Measurements from ENCODE around the gene USP34. TPM values are rescaled to one million over a fixed set of nuclear protein-coding genes. Genes with fewer than 3 reads are reported as not detected.

The USP34 gene
- total and polyA plus RNA-seq, 2 donors (not counting 1 experiment from before 2014, with no cell fraction given) = 52.4 to 129 TPM

GRCh38 chr2:61415265-61415664, 55.6 kb downstream of the USP34 start:
- Histone ChIP-seq H3K9ac (ENCODE audit: insufficient read depth, low read length) (no peak overlapping the region), H3K36me3 (ENCODE audit: control insufficient read depth, insufficient read depth, low read length) (peaks cover 2% of the 10 kb centered on the region), H3K4me1 (ENCODE audit: control insufficient read depth, extremely low read depth, insufficient read depth, low read length) (no peaks in the 10 kb centered on the region), H3K9me3 (ENCODE audit: control insufficient read depth, insufficient read depth, low read depth, low read length) (no peaks in the 10 kb centered on the region), H2AFZ (ENCODE audit: low read length) (no peak overlapping the region), H3K4me2 (ENCODE audit: extremely low read depth, insufficient read depth, low read length) (no peak overlapping the region), H3K27me3 (ENCODE audit: control insufficient read depth, insufficient read depth, low read length) (no peaks in the 10 kb centered on the region), H4K20me1 (ENCODE audit: control insufficient read depth, extremely low read depth, insufficient read depth, low read length) (no peaks in the 10 kb centered on the region), H3K79me2 (ENCODE audit: control insufficient read depth, insufficient read depth, low read length) (peaks cover 4% of the 10 kb centered on the region), H3K4me3 (replicated peaks in 1 of 4; ENCODE audit: control extremely low read depth in 1 of 4, insufficient read depth in 1 of 4, low read depth in 3 of 4, low read length in 4 of 4) (no peak overlapping the region), H3K27ac (ENCODE audit: insufficient read depth, low read length) (no peak overlapping the region)
- DNase-seq (ENCODE audit: low read depth in 2 of 2) = no peak
- TF ChIP-seq EZH2 (IDR thresholded peaks at IDR 0.05; ENCODE audit: low read length, missing control alignments) = no peak

DNA sequence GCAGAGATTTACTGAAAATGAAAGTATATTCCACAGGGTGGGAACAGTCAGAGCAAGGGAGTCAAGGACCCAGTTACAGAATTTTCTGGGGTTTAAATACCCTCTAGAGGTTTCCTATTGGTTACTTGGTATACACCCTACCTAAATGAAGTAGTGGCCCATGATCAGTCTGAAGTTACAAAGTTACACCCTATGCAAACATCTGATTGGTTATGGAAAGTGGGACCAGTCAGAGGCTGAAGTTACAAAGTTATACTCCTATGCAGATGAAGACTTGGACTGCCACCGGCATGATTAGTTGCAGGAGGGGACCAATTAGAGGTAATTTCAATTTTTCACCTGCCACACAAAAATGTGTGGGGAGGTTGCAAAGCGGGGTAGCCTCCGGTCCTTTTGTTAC, 56.2 kb downstream of the USP34 start:
- no peak overlapping the region for H2AFZ ChIP-seq (ENCODE audit: low read length)
- H4K20me1 ChIP-seq (ENCODE audit: control insufficient read depth, extremely low read depth, insufficient read depth, low read length) = no peaks in the 10 kb centered on the region
- no peak overlapping the region for H3K4me2 ChIP-seq (ENCODE audit: extremely low read depth, insufficient read depth, low read length)
- peaks cover 5% of the 10 kb centered on the region for H3K79me2 ChIP-seq (ENCODE audit: control insufficient read depth, insufficient read depth, low read length)
- no peaks in the 10 kb centered on the region for H3K9me3 ChIP-seq (ENCODE audit: control insufficient read depth, insufficient read depth, low read depth, low read length)
- H3K27me3 ChIP-seq (ENCODE audit: control insufficient read depth, insufficient read depth, low read length) = no peaks in the 10 kb centered on the region
- no peak overlapping the region for H3K9ac ChIP-seq (ENCODE audit: insufficient read depth, low read length)
- H3K4me1 ChIP-seq (ENCODE audit: control insufficient read depth, extremely low read depth, insufficient read depth, low read length) = no peaks in the 10 kb centered on the region
- no peak overlapping the region for H3K4me3 ChIP-seq (replicated peaks in 1 of 4; ENCODE audit: control extremely low read depth in 1 of 4, insufficient read depth in 1 of 4, low read depth in 3 of 4, low read length in 4 of 4)
- DNase-seq (ENCODE audit: low read depth in 2 of 2) = no peak
- H3K27ac ChIP-seq (ENCODE audit: insufficient read depth, low read length) = no peak overlapping the region
- no peak for TF ChIP-seq EZH2 (IDR thresholded peaks at IDR 0.05; ENCODE audit: low read length, missing control alignments)
- TF ChIP-seq, protein P1, sequence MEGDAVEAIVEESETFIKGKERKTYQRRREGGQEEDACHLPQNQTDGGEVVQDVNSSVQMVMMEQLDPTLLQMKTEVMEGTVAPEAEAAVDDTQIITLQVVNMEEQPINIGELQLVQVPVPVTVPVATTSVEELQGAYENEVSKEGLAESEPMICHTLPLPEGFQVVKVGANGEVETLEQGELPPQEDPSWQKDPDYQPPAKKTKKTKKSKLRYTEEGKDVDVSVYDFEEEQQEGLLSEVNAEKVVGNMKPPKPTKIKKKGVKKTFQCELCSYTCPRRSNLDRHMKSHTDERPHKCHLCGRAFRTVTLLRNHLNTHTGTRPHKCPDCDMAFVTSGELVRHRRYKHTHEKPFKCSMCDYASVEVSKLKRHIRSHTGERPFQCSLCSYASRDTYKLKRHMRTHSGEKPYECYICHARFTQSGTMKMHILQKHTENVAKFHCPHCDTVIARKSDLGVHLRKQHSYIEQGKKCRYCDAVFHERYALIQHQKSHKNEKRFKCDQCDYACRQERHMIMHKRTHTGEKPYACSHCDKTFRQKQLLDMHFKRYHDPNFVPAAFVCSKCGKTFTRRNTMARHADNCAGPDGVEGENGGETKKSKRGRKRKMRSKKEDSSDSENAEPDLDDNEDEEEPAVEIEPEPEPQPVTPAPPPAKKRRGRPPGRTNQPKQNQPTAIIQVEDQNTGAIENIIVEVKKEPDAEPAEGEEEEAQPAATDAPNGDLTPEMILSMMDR (conservative IDR thresholded peaks at IDR 0.05 in 1 of 2, IDR thresholded peaks at IDR 0.05 in 1 of 2; ENCODE audit: low read depth in 1 of 2, low read length in 2 of 2) = no peak
- peaks cover 2% of the 10 kb centered on the region for H3K36me3 ChIP-seq (ENCODE audit: control insufficient read depth, insufficient read depth, low read length)

- no peaks in the 10 kb centered on the region for H3K36me3 ChIP-seq (ENCODE audit: control insufficient read depth, insufficient read depth, low read length)
- no peaks in the 10 kb centered on the region for H4K20me1 ChIP-seq (ENCODE audit: control insufficient read depth, extremely low read depth, insufficient read depth, low read length)
- H2AFZ ChIP-seq (ENCODE audit: low read length) = no peak overlapping the region
- DNase-seq (ENCODE audit: low read depth in 2 of 2) = no peak
- H3K4me2 ChIP-seq (ENCODE audit: extremely low read depth, insufficient read depth, low read length) = no peak overlapping the region
- H3K27ac ChIP-seq (ENCODE audit: insufficient read depth, low read length) = no peak overlapping the region
- peaks cover 8% of the 10 kb centered on the region for H3K79me2 ChIP-seq (ENCODE audit: control insufficient read depth, insufficient read depth, low read length)
- no peaks in the 10 kb centered on the region for H3K27me3 ChIP-seq (ENCODE audit: control insufficient read depth, insufficient read depth, low read length)
- TF ChIP-seq, protein P1 (conservative IDR thresholded peaks at IDR 0.05 in 1 of 2, IDR thresholded peaks at IDR 0.05 in 1 of 2; ENCODE audit: low read depth in 1 of 2, low read length in 2 of 2) = no peak
- no peak for TF ChIP-seq EZH2 (IDR thresholded peaks at IDR 0.05; ENCODE audit: low read length, missing control alignments)
- H3K4me1 ChIP-seq (ENCODE audit: control insufficient read depth, extremely low read depth, insufficient read depth, low read length) = no peaks in the 10 kb centered on the region
- H3K9ac ChIP-seq (ENCODE audit: insufficient read depth, low read length) = no peak overlapping the region
- no peaks in the 10 kb centered on the region for H3K9me3 ChIP-seq (ENCODE audit: control insufficient read depth, insufficient read depth, low read depth, low read length)
- no peak overlapping the region for H3K4me3 ChIP-seq (replicated peaks in 1 of 4; ENCODE audit: control extremely low read depth in 1 of 4, insufficient read depth in 1 of 4, low read depth in 3 of 4, low read length in 4 of 4)
Observed at GRCh38 chr2:61411109-61411508, 59.8 kb downstream of the USP34 start.
